K562 (cell line): ENCODE data around the gene ANKRD49. TPM values are rescaled to one million over a fixed set of nuclear protein-coding genes. Genes with fewer than 3 reads are reported as not detected.

Experiments
- BRF1 ChIP-seq: IDR thresholded peaks from 3 replicates; pipeline ENCODE4 v1.6.1; 2011; ENCODE audit warnings: borderline replicate concordance, mild to moderate bottlenecking; ENCODE audit not compliant: insufficient read length; ENCODE audit errors: extremely low read depth
- CBFB ChIP-seq: sonication (generic); formaldehyde crosslinking; IDR thresholded peaks from 2 replicates; pipeline ENCODE4 v1.4.0; 2020; ENCODE audit warnings: mild to moderate bottlenecking, missing genetic modification reagents
- CHCHD3 ChIP-seq: fragments of 250-450 bp; sonication (Bioruptor Pico); IDR thresholded peaks from 2 replicates; pipeline ENCODE4 v2.1.2; 2022; ENCODE audit warnings: mild to moderate bottlenecking
- CHD2 ChIP-seq: IDR thresholded peaks from 2 replicates; pipeline ENCODE4 v1.6.1; 2011; ENCODE audit warnings: low read depth, low read length
- DNMT1 ChIP-seq: fragments of 450-650 bp; IDR thresholded peaks from 2 replicates; pipeline ENCODE4 v1.6.1; 2016; ENCODE audit warnings: antibody characterized with exemption, mild to moderate bottlenecking
- EHMT2 ChIP-seq: fragments of 450-650 bp; IDR thresholded peaks from 2 replicates; pipeline ENCODE4 v1.6.1; 2018; ENCODE audit warnings: antibody characterized with exemption
- GABPB1 ChIP-seq: sonication (generic); formaldehyde crosslinking; IDR thresholded peaks from 2 replicates; pipeline ENCODE4 v1.8.0; 2022; ENCODE audit warnings: mild to moderate bottlenecking, missing genetic modification reagents
- KAT7 ChIP-seq: sonication (generic); formaldehyde crosslinking; IDR thresholded peaks from 2 replicates; pipeline ENCODE4 v1.8.0; 2022; ENCODE audit warnings: missing genetic modification reagents, mild to moderate bottlenecking, borderline replicate concordance
- MYBL2 ChIP-seq, 2 experiments: fragments of 450-650 bp in 1 of 2; sonication (generic) in 1 of 2; formaldehyde crosslinking in 1 of 2; IDR thresholded peaks; 2 replicates each; pipeline versions ENCODE4 v1.6.1 to v1.8.1; 2017 to 2022; ENCODE audit warnings: borderline replicate concordance in 1 of 2, inconsistent platforms in 1 of 2, low read depth in 1 of 2, mild to moderate bottlenecking in 1 of 2, missing genetic modification reagents in 1 of 2, moderate library complexity in 1 of 2
- NFIX ChIP-seq: fragments of 250-450 bp; sonication (Bioruptor Pico); IDR thresholded peaks from 2 replicates; pipeline ENCODE4 v1.4.0; 2020; ENCODE audit warnings: low read depth, mild to moderate bottlenecking, moderate library complexity
- NR2C1 ChIP-seq, 2 experiments: fragments of 450-650 bp; IDR thresholded peaks; 2 replicates each; pipeline ENCODE4 v1.6.1; 2017; ENCODE audit warnings: mild to moderate bottlenecking in 2 of 2, antibody characterized with exemption in 1 of 2, inconsistent platforms in 1 of 2, missing compliant biosample characterization in 1 of 2, missing genetic modification characterization in 1 of 2
- PHF21A ChIP-seq: fragments of 450-650 bp; IDR thresholded peaks from 2 replicates; pipeline ENCODE4 v1.6.1; 2017; ENCODE audit warnings: low read depth, borderline replicate concordance
- POLR3A ChIP-seq: IDR thresholded peaks from 2 replicates; pipeline ENCODE4 v1.6.1; 2011; ENCODE audit warnings: borderline replicate concordance, mild to moderate bottlenecking, moderate library complexity; ENCODE audit not compliant: insufficient read length, insufficient read depth; ENCODE audit errors: extremely low read depth
- RBBP5 ChIP-seq: fragments of 200-600 bp; sonication (generic); IDR thresholded peaks from 2 replicates; pipeline ENCODE4 v1.6.1; 2012; ENCODE audit warnings: borderline replicate concordance, mild to moderate bottlenecking, low read length, control low read depth, inconsistent platforms; ENCODE audit not compliant: insufficient read depth, poor library complexity, severe bottlenecking
- RBM39 ChIP-seq: fragments of 200-400 bp; formaldehyde crosslinking; optimal IDR thresholded peaks from 2 replicates; pipeline ENCODE3; 2018; ENCODE audit warnings: low read depth, low read length
- RHOXF2B ChIP-seq: fragments of 250-450 bp; sonication (Bioruptor Pico); conservative IDR thresholded peaks from 2 replicates; pipeline ENCODE4 v1.5.1; 2021
- SRSF9 ChIP-seq: fragments of 200-400 bp; formaldehyde crosslinking; IDR thresholded peaks from 2 replicates; pipeline ENCODE4 v1.6.1; 2017; ENCODE audit warnings: low read depth, low read length, borderline replicate concordance
- ZBTB1 ChIP-seq: sonication (generic); formaldehyde crosslinking; IDR thresholded peaks from 2 replicates; pipeline ENCODE4 v1.8.1; 2023; ENCODE audit warnings: missing genetic modification reagents, low read depth, mild to moderate bottlenecking, borderline replicate concordance
- ZBTB11 ChIP-seq, 3 experiments: fragments of 200-800 bp in 1 of 3; fragments of 250-450 bp in 1 of 3; fragments of 450-650 bp in 1 of 3; sonication (Bioruptor Pico) in 1 of 3; sonication (Bioruptor generic) in 1 of 3; formaldehyde crosslinking in 1 of 3; IDR thresholded peaks; 2 replicates each; pipeline versions ENCODE4 v1.6.1 to v1.8.0; 2016 to 2022; ENCODE audit warnings: mild to moderate bottlenecking in 2 of 3, missing genetic modification characterization in 2 of 3, missing compliant biosample characterization in 1 of 3, moderate library complexity in 1 of 3
- ZNF140 ChIP-seq: fragments of 250-450 bp; sonication (Bioruptor Pico); IDR thresholded peaks from 2 replicates; pipeline ENCODE4 v1.8.0; 2021; ENCODE audit warnings: moderate library complexity, mild to moderate bottlenecking, inconsistent platforms
- ZNF174 ChIP-seq: fragments of 250-450 bp; sonication (Bioruptor Pico); IDR thresholded peaks from 2 replicates; pipeline ENCODE4 v1.4.0; 2020; ENCODE audit warnings: mild to moderate bottlenecking
- ZNF584 ChIP-seq: fragments of 200-800 bp; sonication (Bioruptor generic); IDR thresholded peaks from 2 replicates; pipeline ENCODE4 v1.6.1; 2016; ENCODE audit warnings: low read depth, mild to moderate bottlenecking, missing genetic modification characterization, missing compliant biosample characterization
- ZNF76 ChIP-seq: fragments of 250-450 bp; sonication (Bioruptor Pico); IDR thresholded peaks from 2 replicates; pipeline ENCODE4 v1.4.0; 2020; ENCODE audit warnings: mild to moderate bottlenecking, moderate library complexity, borderline replicate concordance
- polyA plus RNA-seq, 8 experiments: library from polyadenylated mRNA; depleted of rRNA in 4 of 8; stranded (reverse) in 5 of 8; unstranded in 3 of 8; fragments of >200 nt; fragmentation: Nextera tagmentation in 2 of 8; fragmentation: Illumina TruSeq in 1 of 8; extraction: Ambion mirVana in 2 of 8; extraction: Trizol in 1 of 8; gene quantifications; 2 replicates each; pipeline versions ENCODE4 v1.2.1 to v1.2.3, GENCODE V29; 2011 to 2014; ENCODE audit warnings: inconsistent platforms in 1 of 8, missing spikeins in 1 of 8
- total RNA-seq, 7 experiments: library from RNA; depleted of rRNA in 6 of 7; stranded (reverse); fragments of >200 nt in 6 of 7; fragmentation: Illumina TruSeq in 2 of 7; extraction: Trizol in 2 of 7; gene quantifications; 2 replicates each; pipeline versions ENCODE4 v1.2.1 to v1.2.3, GENCODE V29; 2011 to 2021; ENCODE audit warnings: low replicate concordance in 1 of 7

The ANKRD49 gene
- total and polyA plus RNA-seq, 9 of the 15 experiments (the other 6 are each of a cell fraction or from before 2014, with no cell fraction given): 13.4 to 43.5 (median 30.6) TPM

GRCh38 chr11:94493281-94494125, at the start of gene ANKRD49, which contains the start of gene MRE11 (continued):
- TF ChIP-seq ZBTB1: no peak
- TF ChIP-seq ZNF76 (CRISPR knock-in tag): no peak
- TF ChIP-seq ZNF140 (CRISPR knock-in tag): no peak
- 0 out of 2 replicates have a peak, but pooled peaks have one; percentile 10 for TF ChIP-seq MYBL2 (IDR thresholded peaks at IDR 0.05; ENCODE audit: low read depth)
- TF ChIP-seq MYBL2 (CRISPR knock-in tag; IDR thresholded peaks at IDR 0.05; ENCODE audit: borderline replicate concordance): no peak
- peak; percentile 65; the same call in 1 of the 2 replicates for TF ChIP-seq GABPB1
- TF ChIP-seq SRSF9: no peak
- TF ChIP-seq ZBTB11 (CRISPR knock-in tag; IDR thresholded peaks at IDR 0.05): 0 out of 6 replicates have a peak, but pooled peaks of 2 of the 3 experiments have one; percentile 16 to 27
- no peak for TF ChIP-seq BRF1
- peak; percentile 95 for TF ChIP-seq RBBP5
- no peak for TF ChIP-seq POLR3A
- TF ChIP-seq EHMT2: no peak
- TF ChIP-seq RHOXF2B (CRISPR knock-in tag): no peak
- no peak for TF ChIP-seq CHCHD3 (CRISPR knock-in tag)
- TF ChIP-seq DNMT1: no peak
- no peak for TF ChIP-seq PHF21A
- TF ChIP-seq NR2C1 (IDR thresholded peaks at IDR 0.05): no peak
- no peak; the same call in 1 of the 2 replicates for TF ChIP-seq NR2C1 (tag; IDR thresholded peaks at IDR 0.05)
- no peak for TF ChIP-seq CBFB (CRISPR knock-in tag)
- TF ChIP-seq ZNF174 (CRISPR knock-in tag): no peak
- TF ChIP-seq RBM39: no peak
- TF ChIP-seq NFIX (CRISPR knock-in tag): no peak
- peak; percentile 94 for TF ChIP-seq CHD2
- peak; percentile 36; the same call in 1 of the 2 replicates for TF ChIP-seq KAT7 (CRISPR knock-in tag)
- no peak for TF ChIP-seq ZNF584 (CRISPR knock-in tag)
